ENCODE measurements around the gene PPP6R2. TPM values are rescaled to one million over a fixed set of nuclear protein-coding genes. Genes with fewer than 3 reads are reported as not detected.

Gene PPP6R2
- total and polyA plus RNA-seq, 2 of the 8 experiments (the other 6 are each of a cell fraction or from before 2014, with no cell fraction given) = 25.0 to 32.2 TPM

GRCh38 chr22:50439871-50440331 is 96.8 kb downstream of the PPP6R2 start:
- peaks cover 6 to 35% (median 18%) of the 10 kb centered on the region in 4 experiments for H3K36me3 ChIP-seq (ENCODE audit: control insufficient read depth in 2 of 4, insufficient read depth in 4 of 4, low read length in 3 of 4)
- no peak overlapping the region for H3K4me3 ChIP-seq (ENCODE audit: extremely low read depth in 1 of 4, insufficient read depth in 2 of 4, low read depth in 3 of 4, low read length in 4 of 4)
- H3K23ac ChIP-seq (ENCODE audit: insufficient read length) = no peak overlapping the region
- no peak overlapping the region for H2AFZ ChIP-seq (ENCODE audit: low read length)
- no peak overlapping the region for H3K9ac ChIP-seq (replicated peaks in 1 of 4; ENCODE audit: extremely low read depth in 1 of 4, low read depth in 3 of 4, low read length in 3 of 4)
- no peak overlapping the region for H2BK15ac ChIP-seq (ENCODE audit: low read length)
- no peak overlapping the region for H3K27ac ChIP-seq (ENCODE audit: low read depth, low read length)
- no peaks in the 10 kb centered on the region for H3K27me3 ChIP-seq (replicated peaks in 1 of 4; ENCODE audit: control insufficient read depth in 3 of 4, extremely low read depth in 1 of 4, insufficient read depth in 3 of 4, low read length in 3 of 4)
- no peak overlapping the region for H2AK5ac ChIP-seq (ENCODE audit: low read depth, low read length)
- H4K5ac ChIP-seq (ENCODE audit: insufficient read length, low read depth, low read length) = no peak overlapping the region
- H3K4me1 ChIP-seq (replicated peaks in 1 of 4; ENCODE audit: control insufficient read depth in 3 of 4, insufficient read depth in 4 of 4, low read length in 3 of 4) = peaks cover 0 to 3% (median 1%) of the 10 kb centered on the region in 4 experiments; a peak in 2 of 7 replicates
- H4K91ac ChIP-seq (replicated peaks; ENCODE audit: insufficient read length, low read length) = no peak overlapping the region
- no peak for DNase-seq (ENCODE audit: low read depth in 1 of 2, low spot score in 2 of 2)
- TF ChIP-seq EP300 (IDR thresholded peaks at IDR 0.05; ENCODE audit: borderline replicate concordance in 1 of 2, low read depth in 2 of 2, low read length in 2 of 2) (no peak), ASH2L (IDR thresholded peaks at IDR 0.05; ENCODE audit: low read length) (no peak), TEAD4 (IDR thresholded peaks at IDR 0.05; ENCODE audit: low read depth, low read length) (no peak), NANOG (IDR thresholded peaks at IDR 0.05; ENCODE audit: insufficient read depth, low read depth, low read length, poor library complexity, severe bottlenecking) (no peak), SIRT6 (IDR thresholded peaks at IDR 0.05; ENCODE audit: low read length) (no peak), BACH1 (IDR thresholded peaks at IDR 0.05; ENCODE audit: low read length) (no peak), CTBP2 (IDR thresholded peaks at IDR 0.05; ENCODE audit: borderline replicate concordance, insufficient read depth, insufficient read length, low read length) (no peak), SP2 (IDR thresholded peaks at IDR 0.05; ENCODE audit: low read length) (no peak), BRCA1 (IDR thresholded peaks at IDR 0.05; ENCODE audit: low read depth, low read length) (no peak), HDAC2 (IDR thresholded peaks at IDR 0.05; ENCODE audit: borderline replicate concordance in 1 of 2, low read depth in 2 of 2, low read length in 2 of 2) (no peak), PHF8 (conservative IDR thresholded peaks at IDR 0.05; ENCODE audit: low read depth, low read length) (no peak)
- TF ChIP-seq, protein P1, sequence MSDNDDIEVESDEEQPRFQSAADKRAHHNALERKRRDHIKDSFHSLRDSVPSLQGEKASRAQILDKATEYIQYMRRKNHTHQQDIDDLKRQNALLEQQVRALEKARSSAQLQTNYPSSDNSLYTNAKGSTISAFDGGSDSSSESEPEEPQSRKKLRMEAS (IDR thresholded peaks at IDR 0.05) = no peak
- no peak overlapping the region for H2BK120ac ChIP-seq (replicated peaks; ENCODE audit: low read depth, low read length)
- FAIRE-seq = no peak
- no peak overlapping the region for H3K4me2 ChIP-seq (ENCODE audit: insufficient read depth in 1 of 2, low read depth in 2 of 2, low read length in 2 of 2)
- 0 out of 2 replicates have a peak overlapping the region, but pooled peaks have one; percentile 51 for H4K8ac ChIP-seq (ENCODE audit: extremely low read depth, insufficient read depth, low read length)
- no peak overlapping the region for H2BK20ac ChIP-seq (ENCODE audit: low read length)
- no peaks in the 10 kb centered on the region for H3K9me3 ChIP-seq (ENCODE audit: insufficient read depth in 2 of 2, low read depth in 1 of 2, low read length in 1 of 2)
- H3K18ac ChIP-seq (ENCODE audit: extremely low read depth, low read length) = no peak overlapping the region
- no peak overlapping the region for H2BK5ac ChIP-seq (ENCODE audit: low read depth, low read length)
- H3K4ac ChIP-seq (replicated peaks; ENCODE audit: insufficient read length, low read depth, low read length) = no peak overlapping the region
- no peak overlapping the region for H2BK12ac ChIP-seq (ENCODE audit: low read depth, low read length)
- H4K20me1 ChIP-seq (replicated peaks in 1 of 2; ENCODE audit: control insufficient read depth in 1 of 2, insufficient read depth in 2 of 2, low read length in 2 of 2) = peaks cover 5 to 17% of the 10 kb centered on the region in 2 experiments
- H3K14ac ChIP-seq (ENCODE audit: insufficient read length) = no peak overlapping the region
- no peak overlapping the region for H3K56ac ChIP-seq (replicated peaks; ENCODE audit: insufficient read length, low read depth, low read length)
- WGBS, 2 experiments (ENCODE audit: extremely low coverage in 1 of 2, insufficient coverage in 1 of 2, insufficient read length in 1 of 2, insufficient replicate concordance in 2 of 2, low coverage in 1 of 2, low lambda C conversion rate in 2 of 2, missing lambda C conversion rate in 1 of 2) = 89% methylated on average over 10 of the region's 10 CpGs; no CpG with 5 or more reads in 1 of the 2 experiments
- no peaks in the 10 kb centered on the region for H3K79me1 ChIP-seq (ENCODE audit: low read depth, low read length)
- H3K23me2 ChIP-seq (ENCODE audit: low read depth, low read length) = no peaks in the 10 kb centered on the region
- H3K79me2 ChIP-seq (ENCODE audit: control insufficient read depth in 1 of 2, insufficient read depth in 2 of 2, low read length in 2 of 2) = no peaks in the 10 kb centered on the region
- POLR2A ChIA-PET (ENCODE audit: partially characterized antibody) = interaction anchor here (0.9 to 1.7 kb wide), 4 partner anchors 9 to 85 kb away, joined by 3 to 5 read pairs (median 4); partner anchors contain the start of gene SCO2
- CTCF ChIA-PET (ENCODE audit: partially characterized antibody) = interaction anchor here (0.7 to 2.8 kb wide), 6 partner anchors 9 to 187 kb away, joined by 3 to 22 read pairs (median 4); no protein-coding TSS in a partner anchor
